A549 treated with GW870086 at 1 μM for 4 hours (cell line): ENCODE results near the gene OR52R1. TPM values are rescaled to one million over a fixed set of nuclear protein-coding genes. Genes with fewer than 3 reads are reported as not detected.

Experiments used
- total RNA-seq: library from RNA; stranded (reverse); fragments of 200-300 nt; extraction: Qiagen RNA extraction; gene quantifications from 5 replicates; pipeline ENCODE4 v1.2.3, GENCODE V29; 2022; ENCODE audit warnings: low read depth

OR52R1 gene
- not detected in 5 replicates for total RNA-seq

DNA sequence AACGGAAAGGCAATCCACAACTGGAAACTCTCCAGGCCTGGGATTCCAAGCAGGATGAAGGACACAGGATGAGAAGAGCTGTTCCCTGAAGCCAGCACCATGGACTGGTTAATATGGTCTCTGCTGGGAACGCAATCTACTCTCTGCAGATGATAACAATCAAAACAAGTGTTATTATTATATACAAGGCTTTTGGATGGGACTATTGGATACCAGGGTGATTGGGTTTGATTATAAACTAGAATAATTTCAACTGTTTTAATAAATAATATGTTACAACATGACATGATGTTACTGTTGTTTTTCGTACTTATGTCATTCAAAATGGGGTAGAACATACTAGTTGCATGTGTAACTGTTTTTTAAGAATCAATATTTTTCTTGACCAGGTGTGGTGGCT lies at the start of gene OR52R1:
Gene OR52R1 (minus strand): TSS at position 101 of the 400 bp plus-strand sequence. CDS start 0 bp downstream, at position 101.

GRCh38 chr11:4848908-4849532 lies 44.8 kb upstream of the OR52R1 start, which contains the start of gene OR51S1:
Gene OR51S1, minus strand, starts transcription at chr11:4849208. Its CDS starts 0 bp downstream, at chr11:4849208.

DNA sequence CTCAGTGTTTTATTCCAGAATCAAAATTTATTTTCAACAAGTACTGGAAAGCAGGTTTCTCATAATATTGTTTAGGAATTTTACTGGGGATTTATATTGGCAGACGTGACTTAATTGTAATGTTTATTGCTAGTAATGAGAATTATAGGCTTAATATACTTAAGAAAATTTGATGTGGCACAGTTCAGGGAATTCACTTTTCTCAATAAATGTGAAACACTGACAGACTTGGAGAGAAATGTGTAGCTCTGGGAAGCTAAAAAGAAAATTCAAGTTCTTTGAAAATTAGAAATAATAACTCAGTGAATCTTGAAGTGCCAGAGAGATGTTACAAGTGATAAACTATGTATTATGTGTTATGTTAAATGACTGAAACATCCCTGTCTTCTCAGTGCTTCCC lies 16.8 kb upstream of the OR52R1 start, which contains the start of gene OR51F2:
Gene OR51F2 (plus strand): TSS at position 301 of the 400 bp plus-strand sequence. CDS start 101 bp downstream, outside the sequence.

DNA sequence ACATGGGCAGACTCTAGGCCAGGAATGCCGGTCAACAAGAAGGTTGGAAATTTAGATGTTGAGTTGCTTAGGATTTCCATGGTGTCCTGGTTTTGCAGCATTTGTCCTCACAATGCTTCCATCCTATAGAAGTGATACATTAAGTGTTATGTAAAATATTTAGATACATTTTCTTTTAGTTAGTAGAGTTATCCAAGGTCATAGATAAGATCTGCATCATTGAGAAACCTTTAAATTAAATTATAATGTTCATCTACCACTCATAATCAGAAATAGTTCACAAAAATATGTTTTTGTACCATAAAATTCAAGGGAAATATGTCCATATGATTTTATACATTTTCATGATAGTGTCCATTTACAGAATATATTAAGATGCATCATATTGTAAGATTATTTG lies 34.3 kb downstream of the OR52R1 start, which contains the start of gene OR51F1:
Gene OR51F1 (minus strand): TSS at position 101 of the 400 bp plus-strand sequence. CDS start 0 bp downstream, at position 101.

Other genes with a start within 250 kb of the OR52R1 start
- not detected in 5 replicates for gene OR52I2, start 222.6 kb downstream of the OR52R1 start, total RNA-seq
- not detected in 5 replicates for gene OR52I1, start 210.3 kb downstream of the OR52R1 start, total RNA-seq
- gene TRIM68, start 196.1 kb downstream of the OR52R1 start, total RNA-seq: 8.1 to 10.0 TPM (median 9.6 TPM) in 5 replicates
- not detected in 5 replicates for gene OR51D1, start 166.9 kb downstream of the OR52R1 start, total RNA-seq
- gene OR51E1, start 160.4 kb downstream of the OR52R1 start, total RNA-seq: not detected in 5 replicates
- gene OR51E2, start 106.5 kb downstream of the OR52R1 start, total RNA-seq: not detected in 5 replicates
- not detected in 5 replicates for gene MMP26, start 99.6 kb downstream of the OR52R1 start, total RNA-seq
- not detected in 5 replicates for gene OR51F1, start 34.4 kb downstream of the OR52R1 start, total RNA-seq
- gene OR51F2, start 16.9 kb upstream of the OR52R1 start, total RNA-seq: not detected in 5 replicates
- not detected in 5 replicates for gene OR51S1, start 44.8 kb upstream of the OR52R1 start, total RNA-seq
- not detected in 5 replicates for gene OR51T1, start 77.5 kb upstream of the OR52R1 start, total RNA-seq
- gene OR51A7, start 99.4 kb upstream of the OR52R1 start, total RNA-seq: not detected in 5 replicates
- gene OR51G2, start 115.0 kb upstream of the OR52R1 start, total RNA-seq: not detected in 5 replicates
- gene OR51G1, start 120.0 kb upstream of the OR52R1 start, total RNA-seq: not detected in 5 replicates
- gene OR51A4, start 143.2 kb upstream of the OR52R1 start, total RNA-seq: not detected in 5 replicates
- gene OR51A2, start 151.3 kb upstream of the OR52R1 start, total RNA-seq: not detected in 5 replicates
- gene OR51L1, start 190.5 kb upstream of the OR52R1 start, total RNA-seq: not detected in 5 replicates
- gene OR52J3, start 242.1 kb upstream of the OR52R1 start, total RNA-seq: not detected in 5 replicates